GM04503 (cell line): ENCODE results near the gene CTTNBP2.

ENCODE experiments used
- DNase-seq: peaks from one replicate; pipeline ENCODE4 v3.0.0-alpha.2; 2012; ENCODE audit warnings: low read depth

CTTNBP2 gene

GRCh38 chr7:117782761-117783160 is 90.5 kb downstream of the CTTNBP2 start:
- no peak for DNase-seq

GRCh38 chr7:117781707-117782106 is 91.5 kb downstream of the CTTNBP2 start:
- DNase-seq: no peak

- no peak for DNase-seq
These were observed 92.4 kb downstream of the CTTNBP2 start for GRCh38 chr7:117780832-117781231.

GRCh38 chr7:117777335-117778142 is 95.7 kb downstream of the CTTNBP2 start:
- no peak for DNase-seq

GRCh38 chr7:117776224-117776623 is 97.0 kb downstream of the CTTNBP2 start:
- DNase-seq: no peak

GRCh38 chr7:117775801-117776200 is 97.4 kb downstream of the CTTNBP2 start:
- DNase-seq: no peak

- no peak for DNase-seq
These were observed 98.3 kb downstream of the CTTNBP2 start for GRCh38 chr7:117774943-117775342.

GRCh38 chr7:117772421-117772820 is 100.8 kb downstream of the CTTNBP2 start:
- DNase-seq: no peak

- no peak for DNase-seq
These were observed 101.5 kb downstream of the CTTNBP2 start for GRCh38 chr7:117771756-117772155.

- DNase-seq: no peak
These were observed 104.2 kb downstream of the CTTNBP2 start for GRCh38 chr7:117769085-117769484.

- no peak for DNase-seq
These were observed 105.3 kb downstream of the CTTNBP2 start for GRCh38 chr7:117767951-117768350.

GRCh38 chr7:117766913-117767312 is 106.3 kb downstream of the CTTNBP2 start:
- DNase-seq: no peak

- DNase-seq: no peak
These were observed 109.2 kb downstream of the CTTNBP2 start for GRCh38 chr7:117764031-117764430.

- no peak for DNase-seq
These were observed 111.2 kb downstream of the CTTNBP2 start for GRCh38 chr7:117762055-117762454.

- no peak for DNase-seq
These were observed 113.1 kb downstream of the CTTNBP2 start for GRCh38 chr7:117759950-117760640.

GRCh38 chr7:117757440-117757839 is 115.8 kb downstream of the CTTNBP2 start:
- no peak for DNase-seq

- no peak for DNase-seq
These were observed 116.6 kb downstream of the CTTNBP2 start for GRCh38 chr7:117756586-117757085.

GRCh38 chr7:117755136-117755535 is 118.1 kb downstream of the CTTNBP2 start:
- DNase-seq: no peak

- no peak for DNase-seq
These were observed 121.5 kb downstream of the CTTNBP2 start for GRCh38 chr7:117751775-117752174.

- DNase-seq: no peak
These were observed 122.4 kb downstream of the CTTNBP2 start for GRCh38 chr7:117750612-117751563.

- DNase-seq: no peak
These were observed 131.3 kb downstream of the CTTNBP2 start for GRCh38 chr7:117741962-117742361.

GRCh38 chr7:117739085-117739484 is 134.2 kb downstream of the CTTNBP2 start:
- DNase-seq: no peak
